Pancreas (tissue), 10 donors: Measurements from ENCODE around the gene MT1F. TPM values are rescaled to one million over a fixed set of nuclear protein-coding genes. Genes with fewer than 3 reads are reported as not detected.

Source experiments
- ATAC-seq, 4 donors: fragments of 200-7000 bp; cut with Tn5 transposase; one replicate each; pipeline versions ENCODE4 v1.8.0 to v1.9.1; 2020; ENCODE audit warnings: mild to moderate bottlenecking in 4 of 4, moderate library complexity in 4 of 4
- DNase-seq, 6 donors: peaks; one replicate each; pipeline ENCODE4 v3.0.0-alpha.2; 2020
- FAIRE-seq: peaks from 2 replicates; lab custom pipeline; 2012; peaks lifted over from hg19 to GRCh38; lab: Jason Lieb, UNC
- H3K27ac ChIP-seq, 4 donors: fragments of 200-600 bp; sonication (generic); 1 replicate in 3 of 4; 2 replicates in 1 of 4; pipeline versions ENCODE4 v1.5.0 to v1.8.0; 2020
- H3K27me3 ChIP-seq, 4 donors: fragments of 200-600 bp; one replicate each; pipeline ENCODE4 v1.8.0; 2021
- H3K36me3 ChIP-seq, 3 donors: fragments of 200-600 bp; sonication (generic) in 1 of 3; one replicate each; pipeline versions ENCODE4 v1.5.0 to v1.8.0; 2020 to 2021
- H3K4me1 ChIP-seq, 3 donors: fragments of 200-600 bp; one replicate each; pipeline ENCODE4 v1.8.0; 2021
- H3K4me3 ChIP-seq, 4 donors: fragments of 200-600 bp; sonication (generic) in 2 of 4; one replicate each; pipeline versions ENCODE4 v1.5.0 to v1.8.0; 2020 to 2021
- H3K9me3 ChIP-seq, 4 donors: fragments of 200-600 bp; one replicate each; pipeline ENCODE4 v1.8.0; 2021
- CTCF ChIP-seq, 4 donors: fragments of 200-600 bp; sonication (generic) in 3 of 4; IDR thresholded peaks; one replicate each; pipeline versions ENCODE4 v1.5.0 to v1.8.0; 2021; ENCODE audit warnings: antibody characterized with exemption in 4 of 4
- WGBS, 2 donors: extraction: QIAGEN DNeasy Blood & Tissue Kit; methylation state at CpG; one replicate each; pipeline ENCODE4 v1.1.7; 2013; 5-methylcytosine and 5-hydroxymethylcytosine counted together
- intact Hi-C, 3 donors: fragments of 100-400 bp; cut with DNase I; formaldehyde crosslinking; loops; one replicate each; pipeline versions ENCODE4 v1.11.1 to v1.14.2; 2022
- polyA plus RNA-seq, 2 donors: library from polyadenylated mRNA; stranded (reverse); fragments of 200-250 nt; gene quantifications; one replicate each; pipeline ENCODE4 v1.2.3, GENCODE V29; 2013
- total RNA-seq, 6 donors: library from RNA; stranded (reverse); fragmentation: NEBNext Ultra II Directional in 4 of 6; extraction: Animal tissue kit (Norgen Biotek cat#: 25700) in 4 of 6; gene quantifications; one replicate each; pipeline versions ENCODE4 v1.2.1 to v1.2.4, GENCODE V29; 2021 to 2023
- donor health status: healthy with polysubstance abuse.
- donor health status: DM: no; HTN: no; CAD: no; lungs with moderate emphysema.
- donor health status: DM: no; HTN: no; CAD: no.
- donor health status: control.
- donor health status: control.
- donor health status: Bipolar disorder and iron deficiency.
- donor health status: DM: yes; HTN: yes; CAD: no.
- donor health status: DM: no; HTN: no; CAD: no.
- donor health status: DM: no; HTN: no; CAD: no.
- donor health status: DM: yes; HTN: yes; CAD: no.

MT1F gene
- total and polyA plus RNA-seq, 8 donors = 29.1 to 201 (median 48.3) TPM

DNA sequence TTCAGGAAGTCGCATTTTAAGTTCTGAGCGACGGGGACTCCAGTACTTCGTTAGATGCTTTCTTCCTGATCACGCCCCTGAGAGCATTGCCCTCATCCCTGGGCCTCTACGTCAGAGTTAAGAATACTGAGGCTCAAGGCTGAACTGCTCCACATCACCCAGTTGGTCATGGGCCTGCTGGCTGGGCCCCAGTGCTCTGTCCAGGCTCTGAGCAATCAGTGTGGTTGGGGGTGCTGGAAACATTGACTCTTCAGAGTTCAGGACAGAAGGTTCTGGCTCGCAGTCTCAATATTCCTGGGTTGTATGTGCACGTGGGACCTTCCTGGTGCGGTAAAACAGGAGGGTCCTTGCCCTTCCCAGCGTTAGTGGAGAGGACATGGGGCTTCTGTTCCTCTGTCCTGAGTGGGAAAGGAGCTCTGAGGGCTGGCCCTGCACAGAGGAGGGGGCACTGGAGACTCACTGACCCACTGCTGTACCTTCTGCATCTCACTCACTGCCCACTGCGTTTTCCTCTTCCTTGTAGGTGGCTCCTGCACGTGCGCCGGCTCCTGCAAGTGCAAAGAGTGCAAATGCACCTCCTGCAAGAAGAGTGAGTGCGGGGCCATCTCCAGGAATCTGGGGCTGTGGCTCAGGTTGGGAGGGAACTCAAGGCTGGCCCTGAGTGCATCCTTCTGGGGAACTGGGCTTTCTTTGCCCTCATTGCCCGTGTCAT, 31.7 kb upstream of the MT1F start:
- peaks cover 0 to 9% (median 7%) of the 10 kb centered on the region in 3 donors for H3K4me1 ChIP-seq
- peak; percentile 50 to 73 (median 64) for ATAC-seq
- no peak for TF ChIP-seq CTCF (IDR thresholded peaks at IDR 0.05)
- no peaks in the 10 kb centered on the region for H3K9me3 ChIP-seq
- DNase-seq = peak in 4 of 6 donors; percentile 60 to 84 (median 77)
- 6 to 20% methylated on average over 16 of the region's 16 CpGs for WGBS, 2 donors
- peak overlapping the region; percentile 37 to 74 (median 63) for H3K4me3 ChIP-seq
- intact Hi-C loops = no loop called here
- FAIRE-seq = no peak
- H3K36me3 ChIP-seq = no peaks in the 10 kb centered on the region
- peak overlapping the region; percentile 94 to 97 (median 95) for H3K27ac ChIP-seq
- no peaks in the 10 kb centered on the region for H3K27me3 ChIP-seq

DNA sequence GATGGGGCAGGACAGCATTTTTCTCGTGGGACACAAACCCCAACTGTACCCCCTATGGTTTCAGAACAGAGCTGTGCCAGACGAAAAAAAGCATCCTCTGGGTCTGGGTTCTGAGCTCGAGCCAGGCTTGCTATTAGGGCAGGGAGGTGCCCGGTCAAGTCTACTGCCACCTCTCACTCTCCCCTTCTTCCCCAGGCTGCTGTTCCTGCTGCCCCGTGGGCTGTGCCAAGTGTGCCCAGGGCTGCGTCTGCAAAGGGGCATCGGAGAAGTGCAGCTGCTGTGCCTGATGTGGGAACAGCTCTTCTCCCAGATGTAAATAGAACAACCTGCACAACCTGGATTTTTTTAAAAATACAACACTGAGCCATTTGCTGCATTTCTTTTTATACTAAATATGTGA, 31.1 kb upstream of the MT1F start:
- DNase-seq (peak in 1 of 6 donors; percentile 34), ATAC-seq (peak in 3 of 4 donors; percentile 2 to 25 (median 8)), FAIRE-seq (no peak)
- WGBS, 2 donors = 8 to 12% methylated on average over 7 of the region's 7 CpGs
- Histone ChIP-seq H3K4me1 (peaks cover 0 to 9% (median 7%) of the 10 kb centered on the region in 3 donors), H3K27me3 (no peaks in the 10 kb centered on the region), H3K9me3 (no peaks in the 10 kb centered on the region), H3K27ac (peak overlapping the region; percentile 94 to 97 (median 95)), H3K4me3 (peak overlapping the region; percentile 37 to 74 (median 63)), H3K36me3 (no peaks in the 10 kb centered on the region)
- TF ChIP-seq CTCF (IDR thresholded peaks at IDR 0.05) = no peak
- intact Hi-C loops = no loop called here

- no peak for DNase-seq
- FAIRE-seq = no peak
- no peak overlapping the region for H3K27ac ChIP-seq
Measured at GRCh38 chr16:56628486-56629350, 29.0 kb upstream of the MT1F start.

DNA sequence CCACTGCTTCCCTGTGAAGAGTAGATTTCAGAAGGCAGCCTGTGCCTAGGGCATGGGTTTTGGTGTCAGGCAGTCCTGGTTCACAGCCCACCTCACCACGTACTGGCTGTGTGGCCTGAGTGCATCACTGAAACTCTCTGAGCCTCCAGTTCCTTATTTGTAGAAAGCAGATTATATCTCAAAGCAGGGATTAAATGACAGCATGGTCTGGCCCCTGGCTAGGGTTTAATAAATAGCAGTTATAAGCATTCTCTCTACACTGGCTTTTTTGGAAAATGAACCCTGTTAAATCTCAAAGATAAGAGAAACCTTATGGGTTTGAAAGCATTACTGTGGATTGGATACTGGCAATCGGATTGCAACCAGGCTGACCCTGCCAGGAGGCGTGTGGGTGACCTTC, 28.2 kb upstream of the MT1F start:
- intact Hi-C loops = no loop called here
- FAIRE-seq (no peak), DNase-seq (no peak), ATAC-seq (no peak)
- Histone ChIP-seq H3K4me1 (peaks cover 0 to 9% (median 9%) of the 10 kb centered on the region in 3 donors), H3K36me3 (no peaks in the 10 kb centered on the region), H3K27me3 (no peaks in the 10 kb centered on the region), H3K9me3 (no peaks in the 10 kb centered on the region), H3K4me3 (no peak overlapping the region), H3K27ac (no peak overlapping the region)
- no peak for TF ChIP-seq CTCF (IDR thresholded peaks at IDR 0.05)
- 55 to 67% methylated on average over 3 of the region's 3 CpGs for WGBS, 2 donors

More at GRCh38 chr16:56628486-56629350, 29.0 kb upstream of the MT1F start:
- Histone ChIP-seq H3K4me3 (no peak overlapping the region), H3K4me1 (peaks cover 0 to 9% (median 9%) of the 10 kb centered on the region in 3 donors), H3K9me3 (no peaks in the 10 kb centered on the region), H3K36me3 (no peaks in the 10 kb centered on the region), H3K27me3 (no peaks in the 10 kb centered on the region)
- intact Hi-C loops = no loop called here
- 55 to 62% methylated on average over 9 of the region's 9 CpGs for WGBS, 2 donors
- no peak for TF ChIP-seq CTCF (IDR thresholded peaks at IDR 0.05)
- ATAC-seq = no peak
